Stimulated activated naive CD8-positive, alpha-beta T cell treated with anti-CD3 and anti-CD28 coated beads, Interleukin-15, Interleukin-2, amounts not matched to agents 100 U/mL and 50 U/mL, for 24 hours (primary cell): ENCODE data around the gene FAM234A.

Source experiments
- ATAC-seq: fragments of 150-1000 bp; cut with Tn5 transposase; one replicate; pipeline ENCODE4 v1.10.0; 2021
- DNase-seq: peaks from one replicate; pipeline ENCODE4 v3.0.0; 2021

The FAM234A gene

GRCh38 chr16:281660-282255 is 47.1 kb downstream of the FAM234A start:
- ATAC-seq (no peak), DNase-seq (no peak)

GRCh38 chr16:282491-282890 is 47.9 kb downstream of the FAM234A start:
- no peak for ATAC-seq
- DNase-seq, result no peak

GRCh38 chr16:283033-283805 is 48.6 kb downstream of the FAM234A start, which contains the start of gene PDIA2:
TSS of gene PDIA2 (plus strand) at chr16:283164. CDS start at chr16:283170, 6 bp downstream.
- no peak for DNase-seq
- ATAC-seq, result no peak

GRCh38 chr16:284204-285120 is 49.8 kb downstream of the FAM234A start:
- ATAC-seq (no peak), DNase-seq (no peak)

GRCh38 chr16:285146-286055 is 50.8 kb downstream of the FAM234A start:
- ATAC-seq (no peak), DNase-seq (no peak)

- ATAC-seq (no peak), DNase-seq (no peak)
These were observed 52.1 kb downstream of the FAM234A start for GRCh38 chr16:286491-287297.

- ATAC-seq (no peak), DNase-seq (no peak)
These were observed 52.7 kb downstream of the FAM234A start for GRCh38 chr16:287298-287811.

- no peak for ATAC-seq
- DNase-seq, result no peak
These were observed 53.6 kb downstream of the FAM234A start for GRCh38 chr16:287981-288920.

- no peak for ATAC-seq
- DNase-seq, result no peak
These were observed 54.9 kb downstream of the FAM234A start for GRCh38 chr16:289395-289997.

GRCh38 chr16:290015-290680 is 55.5 kb downstream of the FAM234A start:
- no peak for ATAC-seq
- no peak for DNase-seq

- no peak for DNase-seq
- ATAC-seq, result no peak
These were observed 56.2 kb downstream of the FAM234A start for GRCh38 chr16:290681-291405.

- ATAC-seq, result no peak
- DNase-seq, result no peak
These were observed 56.9 kb downstream of the FAM234A start for GRCh38 chr16:291539-291938.

GRCh38 chr16:293043-293775 is 58.6 kb downstream of the FAM234A start:
- ATAC-seq (no peak), DNase-seq (no peak)

- DNase-seq (no peak), ATAC-seq (no peak)
These were observed 61.7 kb downstream of the FAM234A start for GRCh38 chr16:296276-296675.

GRCh38 chr16:296806-297510 is 62.3 kb downstream of the FAM234A start:
- no peak for ATAC-seq

GRCh38 chr16:297832-298231 is 63.2 kb downstream of the FAM234A start:
- ATAC-seq, result no peak

More at GRCh38 chr16:296806-297510, 62.3 kb downstream of the FAM234A start:
- no peak for DNase-seq

More at GRCh38 chr16:297832-298231, 63.2 kb downstream of the FAM234A start:
- DNase-seq, result no peak
